ENCODE data around the gene IRF2. TPM values are rescaled to one million over a fixed set of nuclear protein-coding genes. Genes with fewer than 3 reads are reported as not detected.
A peak's percentile ranks its signal among the peaks of the same experiment; 100 is the strongest.

Gene IRF2
- total and polyA plus RNA-seq, 2 of the 8 experiments (the other 6 are each of a cell fraction or from before 2014, with no cell fraction given), result 13.8 to 17.0 TPM

DNA sequence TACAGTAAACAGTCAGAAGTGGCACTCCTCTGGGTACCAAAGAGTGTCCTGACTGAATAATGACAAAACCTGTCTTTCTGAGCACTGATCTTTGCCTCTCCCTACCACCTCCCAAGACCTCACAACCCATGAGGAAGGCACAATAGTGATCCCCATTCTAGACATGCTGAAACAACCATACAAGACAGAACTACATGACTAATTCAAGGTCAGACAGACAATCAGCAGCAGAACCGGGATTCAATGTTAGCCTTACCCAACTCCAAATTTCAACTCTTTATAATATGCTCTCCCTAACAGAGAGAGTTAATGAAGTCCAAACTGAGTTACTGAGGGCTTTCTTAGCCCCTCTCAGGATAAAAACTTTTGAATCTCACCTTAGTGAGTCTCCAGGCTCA lies 71.0 kb downstream of the IRF2 start:
- H2BK5ac ChIP-seq (ENCODE audit: low read depth, low read length), result no peak overlapping the region; the same call in 1 of the 2 replicates
- H4K8ac ChIP-seq (ENCODE audit: extremely low read depth, insufficient read depth, low read length), result no peak overlapping the region
- no peak overlapping the region for H2AK5ac ChIP-seq (ENCODE audit: low read depth, low read length)
- no peak overlapping the region for H3K56ac ChIP-seq (replicated peaks; ENCODE audit: insufficient read length, low read depth, low read length)
- no peak overlapping the region for H4K5ac ChIP-seq (ENCODE audit: insufficient read length, low read depth, low read length)
- H3K27me3 ChIP-seq (replicated peaks in 1 of 4; ENCODE audit: control insufficient read depth in 3 of 4, extremely low read depth in 1 of 4, insufficient read depth in 3 of 4, low read length in 3 of 4), result no peaks in the 10 kb centered on the region
- peak overlapping the region; percentile 6 for H4K91ac ChIP-seq (replicated peaks; ENCODE audit: insufficient read length, low read length)
- H2BK120ac ChIP-seq (replicated peaks; ENCODE audit: low read depth, low read length), result peak overlapping the region; percentile 25
- peak overlapping the region; percentile 51; the same call in 1 of the 2 replicates for H2BK12ac ChIP-seq (ENCODE audit: low read depth, low read length)
- WGBS, 2 experiments (ENCODE audit: extremely low coverage in 1 of 2, insufficient coverage in 1 of 2, insufficient read length in 1 of 2, insufficient replicate concordance in 2 of 2, low coverage in 1 of 2, low lambda C conversion rate in 2 of 2, missing lambda C conversion rate in 1 of 2), result 75% methylated on average over 1 of the region's 1 CpG; no CpG with 5 or more reads in 1 of the 2 experiments
- H3K4ac ChIP-seq (replicated peaks; ENCODE audit: insufficient read length, low read depth, low read length), result no peak overlapping the region
- H4K20me1 ChIP-seq (replicated peaks in 1 of 2; ENCODE audit: control insufficient read depth in 1 of 2, insufficient read depth in 2 of 2, low read length in 2 of 2), result no peaks in the 10 kb centered on the region
- H2AFZ ChIP-seq (ENCODE audit: low read length), result no peak overlapping the region
- H3K23me2 ChIP-seq (ENCODE audit: low read depth, low read length), result no peaks in the 10 kb centered on the region
- H3K79me1 ChIP-seq (ENCODE audit: low read depth, low read length), result no peaks in the 10 kb centered on the region
- no peak overlapping the region; a peak in 1 of 4 replicates for H3K4me2 ChIP-seq (ENCODE audit: insufficient read depth in 1 of 2, low read depth in 2 of 2, low read length in 2 of 2)
- ChIA-PET CTCF (ENCODE audit: partially characterized antibody) (no interaction called here), POLR2A (ENCODE audit: partially characterized antibody) (no interaction called here)
- H3K36me3 ChIP-seq (ENCODE audit: control insufficient read depth in 2 of 4, insufficient read depth in 4 of 4, low read length in 3 of 4), result peaks cover 2 to 18% (median 2%) of the 10 kb centered on the region in 4 experiments; a peak in 2 of 8 replicates
- H3K79me2 ChIP-seq (ENCODE audit: control insufficient read depth in 1 of 2, insufficient read depth in 2 of 2, low read length in 2 of 2), result no peaks in the 10 kb centered on the region
- H2BK15ac ChIP-seq (ENCODE audit: low read length), result no peak overlapping the region
- no peak overlapping the region for H3K27ac ChIP-seq (ENCODE audit: low read depth, low read length)
- H3K4me3 ChIP-seq (ENCODE audit: extremely low read depth in 1 of 4, insufficient read depth in 2 of 4, low read depth in 3 of 4, low read length in 4 of 4), result no peak overlapping the region
- no peaks in the 10 kb centered on the region for H3K9me3 ChIP-seq (ENCODE audit: insufficient read depth in 2 of 2, low read depth in 1 of 2, low read length in 1 of 2)
- FAIRE-seq, result no peak
- H3K14ac ChIP-seq (ENCODE audit: insufficient read length), result no peak overlapping the region
- H2BK20ac ChIP-seq (ENCODE audit: low read length), result 0 out of 2 replicates have a peak overlapping the region, but pooled peaks have one; percentile 48
- H3K4me1 ChIP-seq (replicated peaks in 1 of 4; ENCODE audit: control insufficient read depth in 3 of 4, insufficient read depth in 4 of 4, low read length in 3 of 4), result peaks cover 13 to 32% (median 21%) of the 10 kb centered on the region in 4 experiments
- no peak overlapping the region for H3K23ac ChIP-seq (ENCODE audit: insufficient read length)
- no peak overlapping the region; a peak in 1 of 7 replicates for H3K9ac ChIP-seq (replicated peaks in 1 of 4; ENCODE audit: extremely low read depth in 1 of 4, low read depth in 3 of 4, low read length in 3 of 4)
- H3K18ac ChIP-seq (ENCODE audit: extremely low read depth, low read length), result no peak overlapping the region
- no peak for DNase-seq (ENCODE audit: low read depth in 1 of 2, low spot score in 2 of 2)
- TF ChIP-seq, protein P1, sequence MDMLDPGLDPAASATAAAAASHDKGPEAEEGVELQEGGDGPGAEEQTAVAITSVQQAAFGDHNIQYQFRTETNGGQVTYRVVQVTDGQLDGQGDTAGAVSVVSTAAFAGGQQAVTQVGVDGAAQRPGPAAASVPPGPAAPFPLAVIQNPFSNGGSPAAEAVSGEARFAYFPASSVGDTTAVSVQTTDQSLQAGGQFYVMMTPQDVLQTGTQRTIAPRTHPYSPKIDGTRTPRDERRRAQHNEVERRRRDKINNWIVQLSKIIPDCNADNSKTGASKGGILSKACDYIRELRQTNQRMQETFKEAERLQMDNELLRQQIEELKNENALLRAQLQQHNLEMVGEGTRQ (IDR thresholded peaks at IDR 0.05; ENCODE audit: low read length), result no peak
- TF ChIP-seq PHF8 (conservative IDR thresholded peaks at IDR 0.05; ENCODE audit: low read depth, low read length) (no peak), RBBP5 (IDR thresholded peaks at IDR 0.05; ENCODE audit: borderline replicate concordance, low read depth, low read length) (no peak), ASH2L (IDR thresholded peaks at IDR 0.05; ENCODE audit: low read length) (no peak), RNF2 (IDR thresholded peaks at IDR 0.05; ENCODE audit: borderline replicate concordance, low read depth, low read length, missing control alignments, poor library complexity, severe bottlenecking) (no peak), JUND (IDR thresholded peaks at IDR 0.05; ENCODE audit: low read length) (no peak), RFX5 (IDR thresholded peaks at IDR 0.05; ENCODE audit: borderline replicate concordance, low read depth, low read length) (no peak), HDAC6 (IDR thresholded peaks at IDR 0.05; ENCODE audit: low read depth, low read length) (no peak), SP2 (IDR thresholded peaks at IDR 0.05; ENCODE audit: low read length) (no peak), YY1 (IDR thresholded peaks at IDR 0.05; ENCODE audit: low read depth, low read length) (no peak), BACH1 (IDR thresholded peaks at IDR 0.05; ENCODE audit: low read length) (no peak), GABPA (IDR thresholded peaks at IDR 0.05; ENCODE audit: borderline replicate concordance, insufficient read depth, low read length) (no peak), GTF2F1 (IDR thresholded peaks at IDR 0.05; ENCODE audit: borderline replicate concordance, low read depth, low read length) (no peak)
